WI38 (cell line): Measurements from ENCODE around the gene ARL4A.
"Not testable (repeated sequence)": the region's sequence is repeated elsewhere in the genome, so short reads cannot be mapped to it uniquely, and the experiment has no call there.

Experiments used
- H3K4me3 ChIP-seq: 2 replicates; pipeline ENCODE4 v1.5.1; 2011; ENCODE audit warnings: low read depth, mild to moderate bottlenecking, control low read depth, low read length
- CTCF ChIP-seq: IDR thresholded peaks from 2 replicates; pipeline ENCODE4 v1.5.1; 2012; ENCODE audit warnings: low read depth, mild to moderate bottlenecking, control low read depth, low read length

ARL4A gene

GRCh38 chr7:12643001-12643643 is 44.3 kb upstream of the ARL4A start:
- H3K4me3 ChIP-seq: no peak overlapping the region
- no peak for TF ChIP-seq CTCF

GRCh38 chr7:12643644-12644043 is 43.8 kb upstream of the ARL4A start:
- no peak for TF ChIP-seq CTCF

GRCh38 chr7:12645212-12645611 is 42.2 kb upstream of the ARL4A start:
- not testable (repeated sequence) for H3K4me3 ChIP-seq

More at GRCh38 chr7:12643644-12644043, 43.8 kb upstream of the ARL4A start:
- no peak overlapping the region for H3K4me3 ChIP-seq

GRCh38 chr7:12646139-12646538 is 41.3 kb upstream of the ARL4A start:
- no peak for TF ChIP-seq CTCF
- no peak overlapping the region for H3K4me3 ChIP-seq

- TF ChIP-seq CTCF: no peak
- no peak overlapping the region for H3K4me3 ChIP-seq
Observed at GRCh38 chr7:12647364-12648219, 39.8 kb upstream of the ARL4A start.

GRCh38 chr7:12648704-12649261 is 38.6 kb upstream of the ARL4A start:
- no peak overlapping the region for H3K4me3 ChIP-seq
- no peak for TF ChIP-seq CTCF

GRCh38 chr7:12649348-12649747 is 38.1 kb upstream of the ARL4A start:
- TF ChIP-seq CTCF: no peak
- no peak overlapping the region for H3K4me3 ChIP-seq
